NCI-H128 (cell line): ENCODE results near the gene C1orf226.
"Not testable (repeated sequence)": the region's sequence is repeated elsewhere in the genome, so short reads cannot be mapped to it uniquely, and the experiment has no call there.

Source experiments
- DNase-seq: peaks from one replicate; lab custom pipeline; 2025; ENCODE audit not compliant: unreplicated experiment; lab: John Stamatoyannopoulos, UW

C1orf226 gene

GRCh38 chr1:162404550-162405160 is 23.1 kb downstream of the C1orf226 start:
- DNase-seq: no peak

DNA sequence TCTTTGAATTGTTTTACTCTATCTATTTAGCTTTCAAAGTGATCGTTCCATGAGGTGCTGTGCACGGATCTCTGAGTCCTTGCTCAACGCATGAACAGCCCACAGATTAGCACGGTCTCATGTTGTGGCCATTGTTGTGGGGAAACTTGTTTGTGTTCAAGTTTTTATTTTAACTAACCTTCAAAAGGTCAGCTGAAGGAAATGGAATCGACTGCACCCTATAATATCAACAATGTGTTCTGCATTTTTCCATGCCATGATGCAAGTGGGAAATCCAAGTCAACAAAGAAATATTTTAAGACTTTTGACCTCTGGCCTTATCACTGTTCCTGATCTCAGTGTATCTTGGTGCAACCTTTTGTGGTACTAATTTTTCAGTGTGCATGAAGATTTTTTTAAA is 24.3 kb downstream of the C1orf226 start:
- DNase-seq: no peak

- DNase-seq: no peak
Measured at GRCh38 chr1:162406811-162407210, 25.3 kb downstream of the C1orf226 start.

DNA sequence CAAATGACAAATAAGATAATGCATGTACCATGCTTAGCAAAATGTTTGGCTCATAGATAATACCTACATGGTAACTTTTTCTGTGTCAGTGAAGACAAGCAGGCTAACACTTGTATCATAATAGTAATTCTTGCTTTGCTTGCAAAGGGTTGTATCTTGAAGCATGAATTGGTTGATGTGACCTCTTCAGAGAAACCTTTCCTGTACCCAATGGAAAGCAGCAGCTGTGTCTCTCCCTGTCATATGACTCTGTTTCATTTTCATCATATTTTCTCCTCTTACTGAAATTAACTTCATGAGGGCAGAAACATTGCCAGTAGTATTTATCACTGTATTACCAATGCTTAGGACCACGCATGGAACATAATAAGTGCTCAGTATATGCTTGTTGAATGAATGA is 26.0 kb downstream of the C1orf226 start:
- DNase-seq: no peak

- no peak for DNase-seq
Measured at GRCh38 chr1:162412002-162412401, 30.5 kb downstream of the C1orf226 start, which contains the start of gene SH2D1B. Gene SH2D1B, minus strand, starts transcription at chr1:162412136. Its CDS starts 120 bp downstream, at chr1:162412016.

GRCh38 chr1:162416215-162416614 is 34.7 kb downstream of the C1orf226 start:
- DNase-seq: no peak

- DNase-seq: no peak
Measured at GRCh38 chr1:162416909-162417308, 35.4 kb downstream of the C1orf226 start.

DNA sequence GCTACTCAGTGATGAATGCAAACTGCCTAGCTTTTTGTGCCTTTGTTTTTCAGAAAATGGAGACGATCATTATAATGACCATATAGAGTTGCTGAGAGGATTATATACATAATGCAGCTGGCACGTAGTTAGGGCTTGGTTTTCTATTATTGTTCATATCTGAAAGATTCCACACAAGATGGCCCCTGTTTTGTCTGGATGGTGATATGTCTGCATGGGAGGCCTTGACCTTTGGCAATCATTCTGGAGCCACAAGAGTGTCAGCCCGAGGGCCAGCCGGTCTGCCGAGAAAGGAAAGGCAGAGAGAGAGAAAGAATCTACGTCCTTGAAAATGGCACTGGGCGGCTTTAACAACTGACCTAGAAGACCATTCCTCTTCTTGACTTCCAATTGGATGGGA is 36.1 kb downstream of the C1orf226 start:
- DNase-seq: no peak

GRCh38 chr1:162418584-162418983 is 37.1 kb downstream of the C1orf226 start:
- not testable (repeated sequence) for DNase-seq

DNA sequence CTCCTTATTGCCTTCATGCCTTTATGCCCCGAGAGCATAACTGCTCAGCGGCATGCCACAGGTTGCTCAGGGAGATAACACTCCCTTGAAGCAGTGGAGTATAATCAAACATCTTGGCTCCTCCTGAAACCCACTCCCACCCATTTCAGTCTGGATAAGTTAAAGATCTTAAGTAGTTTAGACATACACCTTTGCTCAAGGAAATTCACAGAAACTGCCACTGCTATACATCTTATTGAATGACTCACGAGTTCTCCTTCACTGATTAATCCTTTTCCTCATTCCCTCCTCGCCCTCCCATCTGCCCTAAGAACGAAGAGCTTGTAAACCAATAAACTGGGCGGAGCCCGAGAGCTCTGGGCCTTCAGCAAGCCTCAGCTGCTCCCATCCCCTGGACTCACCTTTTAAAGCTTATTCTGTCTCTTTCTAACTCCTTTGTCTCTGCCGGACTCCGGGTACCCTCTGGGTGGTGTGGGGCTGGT is 38.0 kb downstream of the C1orf226 start:
- DNase-seq: not testable (repeated sequence)

DNA sequence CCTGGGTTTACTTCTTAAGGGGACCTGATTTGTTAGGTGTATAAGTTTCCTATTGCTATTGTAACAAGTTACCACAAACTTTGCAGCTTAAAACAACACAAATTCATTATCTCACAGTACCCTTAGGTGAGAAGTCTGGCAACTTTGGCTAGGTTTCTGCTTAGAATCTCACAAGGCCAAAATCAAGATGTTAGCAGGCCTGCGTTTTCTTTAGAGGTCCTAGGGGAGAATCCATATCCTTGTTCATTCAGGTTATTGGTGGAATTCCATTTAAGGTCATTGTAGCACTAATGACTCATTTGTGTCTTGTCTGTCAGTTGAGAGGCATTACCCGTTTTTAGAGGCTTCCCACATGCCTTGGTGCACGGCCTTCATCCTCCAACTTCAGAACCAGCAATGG is 38.6 kb downstream of the C1orf226 start:
- DNase-seq: no peak

GRCh38 chr1:162421258-162422164 is 40.0 kb downstream of the C1orf226 start:
- DNase-seq: no peak

DNA sequence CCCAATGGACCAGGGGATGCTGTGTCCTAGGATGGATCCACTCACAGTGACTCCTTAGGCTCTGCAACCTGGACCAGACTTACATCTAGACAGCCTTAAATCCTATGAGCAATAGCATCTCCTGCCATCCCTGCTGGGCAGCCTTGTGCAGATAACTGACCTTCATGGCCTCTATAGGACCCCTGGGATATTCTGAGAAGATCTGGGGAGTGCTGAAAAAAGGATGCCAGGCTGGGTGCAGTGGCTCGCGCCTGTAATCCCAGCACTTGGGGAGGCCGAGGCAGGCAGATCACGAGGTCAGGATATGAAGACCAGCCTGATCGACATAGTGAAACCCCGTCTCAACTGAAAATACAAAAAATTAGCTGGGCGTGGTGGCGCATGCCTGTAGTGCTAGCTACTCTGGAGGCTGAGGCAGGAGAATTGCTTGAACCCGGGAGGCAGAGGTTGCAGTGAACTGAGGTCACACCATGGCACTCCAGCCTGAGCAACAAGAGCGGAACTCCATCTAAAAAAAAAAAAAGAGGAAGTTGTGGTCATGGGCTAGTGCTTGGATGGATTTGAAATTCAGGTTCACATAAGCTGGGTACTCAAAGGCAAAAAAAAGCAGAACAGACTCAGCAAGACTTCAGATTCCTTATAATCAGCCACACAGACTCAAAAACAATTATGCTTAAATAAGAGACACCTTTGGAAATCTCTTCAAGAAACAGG is 41.3 kb downstream of the C1orf226 start:
- no peak for DNase-seq

DNA sequence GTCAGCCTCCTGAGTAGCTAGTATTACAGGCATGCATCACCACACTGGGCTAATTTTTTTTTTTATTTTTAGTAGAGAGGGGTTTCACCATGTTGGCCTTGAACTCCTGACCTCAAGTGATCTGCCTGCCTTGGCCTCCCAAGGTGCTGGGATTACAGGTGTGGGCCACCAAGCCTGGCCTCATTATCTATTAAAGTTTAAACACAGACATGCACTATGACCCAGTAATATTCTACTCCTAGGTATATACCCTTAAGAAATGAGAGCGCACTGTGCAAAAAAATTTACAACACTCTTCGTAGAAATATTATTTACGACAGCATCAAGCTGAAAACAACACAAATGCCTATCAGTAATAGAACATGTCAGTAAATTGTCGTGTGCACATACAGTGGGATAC is 49.1 kb downstream of the C1orf226 start:
- DNase-seq: no peak

DNA sequence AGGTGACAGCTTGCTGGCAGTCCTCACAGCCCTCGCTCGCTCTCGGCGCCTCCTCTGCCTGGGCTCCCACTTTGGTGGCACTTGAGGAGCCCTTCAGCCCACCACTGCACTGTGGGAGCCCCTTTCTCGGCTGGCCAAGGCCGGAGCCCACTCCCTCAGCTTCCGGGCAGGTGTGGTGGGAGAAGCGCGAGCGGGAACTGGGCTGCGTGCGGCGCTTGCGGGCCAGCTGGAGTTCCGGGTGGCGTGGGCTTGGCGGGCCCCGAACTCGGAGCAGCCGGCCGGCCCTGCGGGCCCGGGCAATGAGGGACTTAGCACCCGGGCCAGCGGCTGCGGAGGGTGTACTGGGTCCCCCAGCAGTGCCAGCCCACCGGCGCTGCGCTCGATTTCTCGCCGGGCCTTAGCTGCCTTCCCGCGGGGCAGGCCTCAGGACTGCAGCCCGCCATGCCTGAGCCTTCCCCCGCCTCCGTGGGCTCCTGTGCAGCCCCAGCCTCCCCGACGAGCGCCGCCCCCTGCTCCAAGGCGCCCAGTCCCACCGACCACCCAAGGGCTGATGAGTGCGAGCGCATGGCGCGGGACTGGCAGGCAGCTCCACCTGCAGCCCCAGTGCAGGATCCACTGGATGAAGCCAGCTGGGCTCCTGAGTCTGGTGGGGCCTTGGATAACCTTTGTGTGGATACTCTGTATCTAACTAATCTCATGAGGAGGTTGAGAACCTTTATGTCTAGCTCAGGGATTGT is 51.6 kb downstream of the C1orf226 start:
- not testable (repeated sequence) for DNase-seq
